Measurements from ENCODE around the gene PTPRD. TPM values are rescaled to one million over a fixed set of nuclear protein-coding genes. Genes with fewer than 3 reads are reported as not detected.
A peak's percentile ranks its signal among the peaks of the same experiment; 100 is the strongest.

Gene PTPRD
- total RNA-seq, 1 experiment from 2014 or later, result 32.5 TPM

- no peak overlapping the region for H2BK12ac ChIP-seq (ENCODE audit: insufficient read length, low read depth, low read length)
- H2BK120ac ChIP-seq (ENCODE audit: low read depth, low read length, poor library complexity, severe bottlenecking), result no peak overlapping the region
- H3K9me3 ChIP-seq (ENCODE audit: control insufficient read depth, low read depth, low read length), result no peaks in the 10 kb centered on the region
- H3K56ac ChIP-seq (ENCODE audit: insufficient read length, low read depth, low read length), result no peak overlapping the region
- no peak overlapping the region for H2AK5ac ChIP-seq (ENCODE audit: insufficient read length, low read length)
- Mint-ChIP-seq H3K4me1 (peaks cover 23 to 24% of the 10 kb centered on the region in 2 experiments), H3K27ac (peak overlapping the region in 1 of 3 experiments; percentile 61; a peak in 1 of 7 replicates), H3K9me3 (no peaks in the 10 kb centered on the region; a peak in 1 of 5 replicates), H3K27me3 (ENCODE audit: low read depth) (no peaks in the 10 kb centered on the region), H3K36me3 (ENCODE audit: insufficient read depth in 1 of 3, low read depth in 3 of 3) (no peaks in the 10 kb centered on the region), H3K4me3 (no peak overlapping the region)
- no peak overlapping the region for H2AFZ ChIP-seq (ENCODE audit: low read length)
- no peaks in the 10 kb centered on the region for H3K79me2 ChIP-seq (ENCODE audit: insufficient read depth, low read length)
- no peak for DNase-seq
- H3K27me3 ChIP-seq (ENCODE audit: insufficient read depth, low read length), result no peaks in the 10 kb centered on the region
- no peaks in the 10 kb centered on the region for H4K20me1 ChIP-seq (ENCODE audit: control insufficient read depth, insufficient read depth, insufficient read length)
- H3K14ac ChIP-seq (ENCODE audit: insufficient read depth, low read length), result no peak overlapping the region
- no peak overlapping the region for H3K4ac ChIP-seq (ENCODE audit: low read depth, low read length)
- no peak overlapping the region for H3K4me2 ChIP-seq (ENCODE audit: insufficient read depth, insufficient read length, low read length)
- H4K8ac ChIP-seq (replicated peaks; ENCODE audit: insufficient read length, low read depth, low read length), result no peak overlapping the region
- no peak overlapping the region for H2BK20ac ChIP-seq (ENCODE audit: low read depth, low read length, poor library complexity, severe bottlenecking)
- no peak overlapping the region for H2BK5ac ChIP-seq (ENCODE audit: insufficient read length, low read length)
- no peak overlapping the region for H3K23ac ChIP-seq (ENCODE audit: insufficient read length, low read depth, low read length)
- H3K4me1 ChIP-seq (ENCODE audit: insufficient read depth, low read length), result no peaks in the 10 kb centered on the region; the same call in 1 of the 2 replicates
- H3T11ph ChIP-seq (ENCODE audit: low read length), result no peak overlapping the region
- no peaks in the 10 kb centered on the region for H3K79me1 ChIP-seq (ENCODE audit: insufficient read depth, low read depth, low read length, poor library complexity, severe bottlenecking)
- H4K5ac ChIP-seq (ENCODE audit: insufficient read length, low read depth, low read length), result no peak overlapping the region
- no CpG with 5 or more reads among the region's 4 CpGs for WGBS (ENCODE audit: extremely low coverage, insufficient read length, low lambda C conversion rate)
- H2BK15ac ChIP-seq (ENCODE audit: low read depth, low read length), result no peak overlapping the region
- H3K18ac ChIP-seq (ENCODE audit: insufficient read length, low read depth, low read length), result no peak overlapping the region
- no peak overlapping the region for H4K91ac ChIP-seq (ENCODE audit: insufficient read length, low read depth, low read length)
- H3K9ac ChIP-seq (ENCODE audit: extremely low read depth, insufficient read length, low read length), result no peak overlapping the region
- H3K23me2 ChIP-seq (ENCODE audit: insufficient read length, low read depth, low read length, poor library complexity, severe bottlenecking), result no peaks in the 10 kb centered on the region
- TF ChIP-seq CTCF (conservative IDR thresholded peaks at IDR 0.05), result no peak
- no peak overlapping the region for H3K27ac ChIP-seq (ENCODE audit: insufficient read length, low read depth, low read length)
These were observed 2180.6 kb downstream of the PTPRD start for GRCh38 chr9:8432224-8432623.

Data from H9 (cell line).